Urothelium cell line (cell line): ENCODE measurements around the gene ARL15.
"Not testable (repeated sequence)": the region's sequence is repeated elsewhere in the genome, so short reads cannot be mapped to it uniquely, and the experiment has no call there.

Source experiments
- DNase-seq: peaks from one replicate; pipeline ENCODE4 v3.0.0; 2011; ENCODE audit warnings: low spot score, mixed read lengths
- FAIRE-seq: peaks from 2 replicates; lab custom pipeline; 2011; peaks lifted over from hg19 to GRCh38; lab: Jason Lieb, UNC

Gene ARL15

GRCh38 chr5:53877243-53877642 is 433.1 kb downstream of the ARL15 start:
- no peak for FAIRE-seq

GRCh38 chr5:53874409-53874808 is 436.0 kb downstream of the ARL15 start:
- FAIRE-seq (no peak), DNase-seq (peak; percentile 10)

More at GRCh38 chr5:53877243-53877642, 433.1 kb downstream of the ARL15 start:
- DNase-seq = no peak

- FAIRE-seq = no peak
- no peak for DNase-seq
These were observed 437.1 kb downstream of the ARL15 start for GRCh38 chr5:53873235-53873634.

- DNase-seq (no peak), FAIRE-seq (no peak)
These were observed 438.6 kb downstream of the ARL15 start for GRCh38 chr5:53871775-53872174.

DNA sequence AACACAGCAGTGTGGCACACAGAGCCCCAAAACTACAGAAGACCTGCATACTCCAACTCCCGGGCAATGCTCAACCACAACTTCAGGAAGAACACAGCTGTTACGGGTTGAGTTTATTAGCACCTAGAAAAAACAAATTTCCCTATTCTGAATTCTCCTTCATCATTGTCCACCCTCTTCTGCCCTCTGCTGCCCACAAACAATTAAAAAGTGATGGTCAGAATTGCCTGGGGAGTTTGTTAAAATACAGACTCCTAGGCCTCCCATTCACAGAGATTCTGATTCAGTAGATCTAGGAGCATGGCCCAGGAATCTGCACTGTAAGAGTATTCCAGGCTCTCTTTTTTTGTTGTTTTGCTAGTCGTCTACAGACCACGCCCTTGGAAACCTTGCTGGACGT is 439.3 kb downstream of the ARL15 start:
- FAIRE-seq = no peak
- no peak for DNase-seq

- FAIRE-seq = no peak
- DNase-seq = no peak
These were observed 451.5 kb downstream of the ARL15 start for GRCh38 chr5:53858700-53859456.

DNA sequence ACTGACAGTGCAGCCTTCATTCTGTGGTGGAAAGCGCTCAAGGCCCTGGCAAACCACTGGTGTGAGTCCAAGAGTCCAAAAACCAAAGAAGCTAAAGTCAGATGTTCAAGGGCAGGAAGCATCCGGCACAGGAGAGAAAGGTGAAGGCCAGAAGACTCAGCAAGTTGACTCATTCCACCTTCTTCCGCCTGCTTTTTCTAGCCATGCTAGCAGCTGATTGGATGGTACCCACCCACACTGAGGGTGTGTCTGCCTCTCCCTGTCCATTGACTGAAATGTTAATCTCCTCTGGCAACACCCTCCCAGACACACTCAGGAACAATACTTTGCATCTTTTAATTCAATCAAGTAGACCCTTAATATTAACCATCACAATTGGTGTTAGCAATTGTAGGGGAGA is 453.9 kb downstream of the ARL15 start:
- FAIRE-seq = no peak
- no peak for DNase-seq

- not testable (repeated sequence) for FAIRE-seq, DNase-seq
These were observed 473.4 kb downstream of the ARL15 start for GRCh38 chr5:53836851-53837430.

- DNase-seq (no peak), FAIRE-seq (no peak)
These were observed 475.9 kb downstream of the ARL15 start for GRCh38 chr5:53834500-53834899.
